GM15510 (cell line): ENCODE measurements around the gene PDE7B.

Experiments
- POLR2A ChIP-seq: IDR thresholded peaks from 3 replicates; pipeline ENCODE4 v1.6.1; 2011; ENCODE audit warnings: borderline replicate concordance; ENCODE audit not compliant: insufficient read length; ENCODE audit errors: extremely low read depth

The PDE7B gene

DNA sequence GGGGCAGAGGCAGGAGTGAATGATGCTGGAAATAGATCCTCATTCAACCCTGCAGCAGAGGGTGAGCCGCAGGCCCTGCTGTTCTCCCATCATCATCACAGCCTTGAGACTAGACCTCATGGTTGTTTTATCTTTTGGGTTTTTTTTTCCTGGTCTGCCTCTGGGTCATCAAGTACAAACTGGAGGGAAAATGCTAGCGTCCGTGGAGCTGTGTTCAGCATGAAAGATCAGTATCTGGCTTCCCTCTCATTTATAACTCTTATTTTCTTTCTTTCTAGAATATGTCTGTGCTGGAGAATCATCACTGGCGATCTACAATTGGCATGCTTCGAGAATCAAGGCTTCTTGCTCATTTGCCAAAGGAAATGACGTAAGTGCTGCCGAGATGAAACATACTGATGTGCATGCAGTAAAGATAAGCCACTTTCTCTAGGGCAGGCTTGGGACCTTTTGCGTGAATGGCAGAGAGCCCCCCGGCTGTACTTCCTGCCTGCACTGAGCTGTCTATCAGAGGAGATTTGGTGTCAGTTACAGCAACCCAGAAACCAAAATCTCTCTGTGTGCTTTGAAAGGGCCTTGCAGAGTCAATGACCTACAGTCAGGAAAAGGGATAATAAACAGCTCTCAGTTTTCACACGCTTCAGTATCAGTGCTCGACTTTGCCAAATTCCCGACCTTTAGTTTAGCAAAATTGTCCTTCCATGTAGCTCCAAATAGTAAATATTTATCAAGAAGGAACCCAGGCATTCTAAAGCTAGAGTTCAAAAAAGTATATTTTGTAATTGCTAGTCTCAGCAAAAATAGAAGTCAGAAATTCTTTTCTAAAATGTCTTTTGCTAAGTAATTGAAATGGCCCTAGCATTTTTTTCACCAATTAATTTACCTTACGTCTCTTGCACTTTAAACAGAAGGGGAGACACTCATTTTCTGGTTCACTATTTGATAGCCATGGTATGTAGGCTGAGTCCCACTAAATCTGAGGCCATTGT is 322.3 kb downstream of the PDE7B start:
- TF ChIP-seq POLR2A = no peak

DNA sequence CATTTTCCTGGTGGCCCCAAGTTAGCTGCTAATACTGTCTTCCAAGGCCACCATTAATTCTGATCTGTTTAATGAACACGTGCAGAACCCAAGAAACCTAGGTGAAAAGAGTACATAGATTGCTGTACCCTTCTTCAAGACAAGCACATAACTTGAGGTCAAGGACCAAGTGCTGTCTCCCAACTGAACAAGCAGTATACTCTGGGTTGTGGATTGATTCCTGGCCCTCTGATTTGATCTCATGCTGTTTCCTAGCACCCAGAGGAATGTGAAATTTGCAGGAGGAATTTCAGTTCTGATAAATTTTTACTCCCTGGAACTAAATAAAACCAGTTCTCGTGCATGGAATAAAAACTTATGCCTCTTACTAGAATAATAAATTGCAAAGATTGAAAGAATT is 323.0 kb downstream of the PDE7B start:
- no peak for TF ChIP-seq POLR2A

GRCh38 chr6:136175873-136176272 is 324.4 kb downstream of the PDE7B start:
- TF ChIP-seq POLR2A = no peak

DNA sequence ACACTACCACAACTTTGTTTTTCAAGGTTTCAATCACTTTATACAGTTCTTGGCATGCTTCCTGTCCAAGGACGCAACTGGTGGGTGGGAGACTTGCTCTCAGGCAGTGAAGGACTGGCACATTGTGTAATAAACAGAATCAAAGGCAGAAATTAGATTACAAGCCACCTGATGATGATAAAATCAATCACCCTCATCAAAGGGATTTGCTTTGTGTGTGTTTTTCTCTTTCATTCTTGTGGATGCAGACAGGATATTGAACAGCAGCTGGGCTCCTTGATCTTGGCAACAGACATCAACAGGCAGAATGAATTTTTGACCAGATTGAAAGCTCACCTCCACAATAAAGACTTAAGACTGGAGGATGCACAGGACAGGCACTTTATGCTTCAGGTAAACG is 327.2 kb downstream of the PDE7B start:
- TF ChIP-seq POLR2A = no peak

DNA sequence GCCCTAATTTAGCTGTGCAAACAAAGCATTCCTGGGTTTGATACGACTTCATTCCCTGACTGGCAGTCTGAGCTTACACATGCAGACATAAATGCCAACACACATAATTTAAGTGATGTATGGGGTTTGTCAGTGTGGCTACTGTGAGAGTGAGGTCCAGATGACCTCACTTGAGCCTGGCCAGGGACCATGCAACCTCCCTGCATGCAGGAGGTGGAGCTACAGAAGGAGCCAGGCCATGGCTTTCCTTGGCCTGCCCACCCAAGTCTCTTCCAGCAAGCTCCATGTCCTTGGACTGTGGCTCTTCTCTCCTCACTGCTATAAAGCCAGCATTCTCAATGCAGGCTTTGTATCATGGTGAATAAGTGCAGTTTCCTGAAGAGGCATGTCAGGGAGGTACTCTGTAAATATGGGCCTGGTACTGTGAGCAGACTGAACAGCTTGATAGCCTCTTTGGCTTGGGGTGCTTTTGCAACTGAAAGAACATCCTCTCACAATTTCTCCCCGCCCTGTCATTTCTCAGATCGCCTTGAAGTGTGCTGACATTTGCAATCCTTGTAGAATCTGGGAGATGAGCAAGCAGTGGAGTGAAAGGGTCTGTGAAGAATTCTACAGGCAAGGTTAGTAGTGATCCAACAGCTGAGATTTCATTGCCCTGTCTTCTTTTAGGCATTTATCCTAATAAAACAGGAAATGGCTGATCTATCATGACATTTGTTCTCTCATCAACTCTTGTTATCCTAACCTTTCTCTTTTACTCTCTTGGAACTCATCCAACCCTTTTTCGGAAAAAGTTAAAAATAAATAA is 329.4 kb downstream of the PDE7B start:
- TF ChIP-seq POLR2A = no peak

DNA sequence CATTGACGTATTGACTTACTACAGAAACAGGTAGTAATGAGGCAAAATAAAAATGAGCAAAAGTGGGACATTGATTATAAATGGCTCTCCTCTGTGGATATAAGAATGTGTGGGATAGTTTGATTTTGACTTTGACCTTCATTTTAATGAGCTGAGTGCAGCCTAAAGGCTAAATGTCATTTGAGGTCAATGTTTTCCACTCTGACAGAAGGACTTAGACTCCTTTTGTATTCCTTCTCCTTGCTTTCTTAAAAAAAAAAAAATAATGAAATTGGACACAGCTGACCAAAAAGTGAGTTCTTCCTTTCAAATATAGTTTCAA is 330.0 kb downstream of the PDE7B start:
- TF ChIP-seq POLR2A = no peak

DNA sequence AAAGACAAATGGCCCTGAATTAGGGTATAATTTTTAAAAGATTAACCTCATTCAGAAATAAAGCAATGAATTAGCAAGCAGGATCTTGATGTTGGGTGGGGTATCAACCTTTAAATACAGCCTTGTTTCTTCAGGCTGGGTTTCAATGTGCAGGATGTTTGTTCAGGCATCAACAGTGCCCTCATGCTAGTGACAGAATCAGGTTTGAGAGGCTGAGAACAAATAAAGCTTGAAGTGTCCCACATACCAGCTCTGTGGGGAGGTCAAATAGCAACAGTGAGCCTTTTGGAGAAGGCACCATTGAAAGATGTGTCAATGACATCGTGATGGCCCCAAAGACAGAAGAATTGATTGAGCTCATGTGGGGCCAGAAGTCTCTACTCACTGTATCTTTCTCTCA is 330.4 kb downstream of the PDE7B start:
- TF ChIP-seq POLR2A = no peak

DNA sequence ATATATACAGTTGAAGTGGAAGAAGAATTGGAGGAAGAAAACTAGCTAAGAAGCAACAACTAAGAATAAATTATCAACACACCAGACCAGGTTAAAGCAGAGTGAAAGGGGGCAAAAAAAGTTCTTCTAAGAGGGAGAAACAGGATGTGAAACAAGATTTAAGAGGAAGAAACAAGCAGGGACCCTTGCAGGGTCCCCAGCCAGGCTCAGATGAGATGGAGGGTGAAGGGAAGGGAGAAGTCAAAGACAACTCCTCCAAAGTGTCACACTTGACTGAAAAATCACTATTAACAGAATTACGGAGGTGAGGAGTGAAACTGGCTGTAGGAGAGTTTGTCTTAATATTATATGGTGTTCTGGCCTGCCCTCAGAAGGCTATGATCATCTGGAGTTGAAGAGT is 333.2 kb downstream of the PDE7B start:
- TF ChIP-seq POLR2A = no peak

GRCh38 chr6:136186363-136186762 is 334.9 kb downstream of the PDE7B start:
- no peak for TF ChIP-seq POLR2A

- TF ChIP-seq POLR2A = no peak
Measured at GRCh38 chr6:136188486-136188885, 337.0 kb downstream of the PDE7B start.

DNA sequence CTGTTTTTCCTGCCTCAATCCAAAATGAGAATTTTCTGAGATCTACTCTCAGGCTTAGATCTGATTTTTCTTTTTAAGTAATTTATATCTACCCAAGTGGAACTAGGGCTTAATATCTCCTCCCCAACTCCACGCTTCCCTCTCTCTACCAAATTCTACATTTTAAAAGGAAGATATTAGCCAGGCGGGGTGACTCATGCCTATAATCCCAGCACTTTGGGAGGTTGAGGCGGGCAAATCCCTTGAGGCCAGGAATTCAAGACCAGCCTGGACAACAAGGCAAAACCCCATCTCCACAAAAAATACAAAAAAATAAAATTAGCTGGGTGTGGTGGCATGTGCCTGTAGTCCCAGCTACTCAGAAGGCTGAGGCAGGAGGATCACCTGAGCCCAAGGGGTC is 337.6 kb downstream of the PDE7B start:
- no peak for TF ChIP-seq POLR2A

GRCh38 chr6:136191606-136192312 is 340.3 kb downstream of the PDE7B start:
- no peak for TF ChIP-seq POLR2A

GRCh38 chr6:136192902-136193301 is 341.4 kb downstream of the PDE7B start:
- no peak for TF ChIP-seq POLR2A

- no peak for TF ChIP-seq POLR2A
Measured at GRCh38 chr6:136201732-136202131, 350.2 kb downstream of the PDE7B start.

GRCh38 chr6:136208783-136209182 is 357.3 kb downstream of the PDE7B start:
- no peak for TF ChIP-seq POLR2A
